Esophagus mucosa (tissue), 1 donor: ENCODE results near the gene CHD6. TPM values are rescaled to one million over a fixed set of nuclear protein-coding genes. Genes with fewer than 3 reads are reported as not detected.

ENCODE experiments used
- ATAC-seq: fragments of 200-7000 bp; cut with Tn5 transposase; one replicate; pipeline ENCODE4 v1.9.1; 2020
- total RNA-seq: library from RNA; stranded (reverse); gene quantifications from one replicate; pipeline ENCODE4 v1.2.4, GENCODE V29; 2023
- donor health status: DM: yes; HTN: yes; CAD: no.

CHD6 gene
- total RNA-seq, 1 donor from 2014 or later = 16.6 TPM

DNA sequence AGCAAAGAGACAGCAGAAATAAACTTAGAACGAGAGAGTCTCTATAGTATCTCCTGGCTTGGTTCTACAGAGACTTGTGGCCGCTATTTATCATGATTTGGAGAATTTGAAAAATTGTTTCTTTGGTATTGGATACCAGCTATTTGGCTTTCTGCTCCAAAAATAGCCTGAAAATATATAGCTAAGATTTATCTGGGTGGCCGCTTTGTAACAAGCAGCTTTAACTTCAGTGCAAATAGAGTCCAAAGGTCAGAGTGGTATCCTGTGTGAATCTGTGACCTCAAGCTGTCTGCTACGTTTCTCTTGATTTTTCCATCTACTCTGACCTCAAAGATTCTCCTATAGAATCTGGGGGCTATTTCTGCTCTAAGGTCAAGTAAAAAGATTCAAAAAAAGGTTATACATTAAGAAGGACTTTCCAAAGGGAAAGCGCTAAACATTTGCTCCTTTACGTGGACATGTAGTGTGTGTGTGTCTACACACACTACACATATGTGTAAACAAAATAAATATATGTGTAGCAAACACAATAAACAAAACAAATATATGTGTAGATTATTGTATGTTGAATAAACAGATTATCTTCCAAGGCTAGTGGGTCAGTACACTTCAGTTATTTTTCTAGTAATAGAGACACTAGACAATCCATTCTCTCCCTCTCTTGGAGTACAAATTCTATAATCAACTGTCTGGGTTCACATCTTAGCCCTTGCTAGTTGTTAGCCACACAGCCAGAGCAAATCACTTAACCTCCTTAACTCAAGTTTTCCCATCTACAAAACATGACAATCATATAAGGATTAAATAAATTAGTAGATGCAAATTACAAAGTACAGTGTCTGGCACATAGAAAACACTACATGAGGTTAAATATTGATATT, 40.8 kb downstream of the CHD6 start:
- ATAC-seq = no peak

DNA sequence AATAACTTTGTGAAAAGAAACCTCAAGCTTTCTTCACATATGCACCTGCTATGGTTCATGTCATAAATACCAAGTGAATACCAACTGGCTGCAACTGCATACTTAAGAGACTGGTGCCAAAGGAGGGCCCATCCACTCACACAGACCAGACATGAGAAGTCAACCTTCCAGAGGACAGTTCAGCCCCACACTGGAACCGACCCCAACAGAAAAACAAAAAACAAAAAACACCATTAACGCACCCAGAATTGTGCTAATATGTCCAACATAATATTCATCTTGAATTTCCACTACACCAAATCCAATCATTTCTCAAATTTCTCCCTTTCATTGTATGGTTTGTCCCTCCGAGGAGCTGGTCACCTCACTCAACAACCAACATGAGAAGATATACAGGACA, 42.8 kb downstream of the CHD6 start:
- ATAC-seq = no peak

DNA sequence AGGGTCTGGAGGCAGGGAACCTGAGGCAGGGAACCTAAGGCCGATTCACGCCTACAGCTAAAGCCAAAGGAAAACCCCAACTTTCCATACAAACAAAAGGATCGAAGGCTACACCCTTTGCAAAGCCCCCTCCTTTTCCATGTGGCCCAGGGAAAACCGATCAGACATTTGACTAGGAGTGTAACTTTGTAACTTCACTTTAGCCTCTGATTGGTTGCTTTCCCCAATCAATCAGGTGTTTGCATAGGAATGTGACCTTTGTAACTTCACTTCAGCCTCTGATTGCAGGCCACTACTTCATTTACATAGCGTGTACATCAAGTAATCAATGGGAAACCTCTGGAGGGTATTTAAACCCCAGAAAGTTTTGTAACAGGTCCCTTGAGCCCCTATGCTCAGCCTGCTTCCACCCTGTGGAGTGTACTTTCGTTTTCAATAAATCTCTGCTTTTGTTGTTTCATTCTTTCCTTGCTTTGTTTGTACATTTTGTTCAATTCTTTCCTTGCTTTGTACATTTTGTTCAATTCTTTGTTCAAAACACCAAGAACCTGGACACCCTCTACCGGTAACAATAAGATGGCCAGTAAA, 43.3 kb downstream of the CHD6 start:
- no peak for ATAC-seq

- no peak for ATAC-seq
Observed at GRCh38 chr20:41573955-41574354, 44.2 kb downstream of the CHD6 start.

- ATAC-seq = no peak
Observed at GRCh38 chr20:41572010-41572572, 46.1 kb downstream of the CHD6 start.

DNA sequence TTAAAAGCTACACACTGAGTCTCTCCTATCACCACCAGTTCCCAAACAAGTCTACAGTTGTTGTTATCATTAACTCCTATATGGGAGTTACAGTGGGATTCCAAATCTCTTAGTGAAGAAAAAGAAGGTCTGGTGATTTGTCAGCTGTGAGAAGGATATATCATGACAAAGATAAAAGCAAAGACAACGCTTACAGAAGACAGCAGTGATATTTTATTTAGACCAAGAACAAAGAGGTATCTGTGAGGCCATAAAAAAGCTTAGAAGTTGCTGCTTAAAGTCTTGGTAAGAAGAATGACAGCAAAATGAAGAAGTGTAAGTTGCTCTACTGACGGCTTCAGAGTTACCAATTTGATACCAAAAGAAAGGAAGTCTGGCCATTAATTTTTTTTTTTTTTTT, 47.2 kb downstream of the CHD6 start:
- no peak for ATAC-seq

GRCh38 chr20:41570557-41570956, 47.6 kb downstream of the CHD6 start:
- no peak for ATAC-seq

DNA sequence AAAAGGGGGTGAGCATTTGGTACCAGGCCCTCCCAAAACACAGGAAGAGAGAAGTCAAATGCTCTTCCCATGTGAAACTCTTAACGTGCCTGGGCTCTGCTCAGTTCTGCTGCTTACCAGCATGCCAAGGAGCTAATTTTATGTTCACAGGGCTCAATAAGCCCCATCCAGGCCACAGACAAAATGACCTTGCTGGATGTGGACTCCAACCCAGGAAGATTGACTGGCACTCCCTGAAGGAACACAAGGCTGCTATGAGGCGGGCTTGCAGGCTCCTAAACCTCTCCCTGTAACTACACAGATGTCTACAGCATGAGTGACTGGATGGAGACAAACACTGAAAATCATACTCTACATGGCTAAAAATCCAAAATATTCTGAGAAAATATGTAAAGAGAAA, 50.6 kb downstream of the CHD6 start:
- ATAC-seq = no peak

DNA sequence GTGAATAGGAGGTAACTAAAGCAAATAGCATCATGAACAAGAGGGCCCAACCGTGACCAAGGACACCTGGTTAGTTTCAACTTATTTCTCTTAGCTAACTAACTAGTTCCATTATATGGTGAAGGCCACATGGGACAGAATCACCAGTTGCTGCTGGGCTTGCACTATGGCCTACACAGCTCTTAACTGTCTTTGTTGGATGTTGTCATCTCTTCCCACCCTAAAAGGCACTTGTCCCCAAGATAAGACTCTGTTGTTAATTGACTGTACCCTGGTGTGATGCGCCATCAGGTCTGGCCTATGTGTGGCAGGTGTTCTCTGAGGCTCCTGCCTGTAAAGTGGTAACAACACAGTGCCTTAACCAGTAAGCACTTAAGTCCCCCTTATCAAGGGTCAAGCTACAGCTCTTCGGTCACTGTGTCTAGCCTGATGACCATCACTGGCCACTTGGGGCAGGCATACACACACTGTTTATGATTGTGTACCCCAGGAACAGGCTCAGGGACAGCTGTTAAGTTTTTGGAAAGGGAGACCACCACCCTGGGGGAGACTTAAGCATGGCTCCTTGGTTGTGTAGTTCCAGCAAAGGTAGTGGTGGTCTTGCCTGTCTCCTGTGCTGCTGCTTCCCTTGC, 51.2 kb downstream of the CHD6 start:
- ATAC-seq = no peak

DNA sequence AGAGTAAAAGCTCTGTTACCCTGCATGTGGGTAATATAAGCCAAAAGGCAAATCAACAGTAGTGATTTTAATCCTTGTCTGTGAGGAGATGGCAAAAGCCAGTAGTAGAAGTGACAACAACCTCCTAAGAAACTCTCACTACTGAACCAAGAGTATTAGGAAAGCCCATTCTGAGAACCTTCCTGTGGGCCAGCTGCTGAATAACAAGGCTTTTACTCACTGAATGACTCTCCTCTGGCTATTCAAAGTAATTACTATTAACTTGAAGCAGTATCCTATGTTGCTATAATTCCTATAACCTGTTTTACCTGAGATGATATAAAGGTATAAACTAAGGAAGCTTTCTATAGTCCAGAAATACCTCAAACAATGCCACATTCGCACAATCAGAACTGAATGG, 55.1 kb downstream of the CHD6 start:
- peak; percentile 54 for ATAC-seq

DNA sequence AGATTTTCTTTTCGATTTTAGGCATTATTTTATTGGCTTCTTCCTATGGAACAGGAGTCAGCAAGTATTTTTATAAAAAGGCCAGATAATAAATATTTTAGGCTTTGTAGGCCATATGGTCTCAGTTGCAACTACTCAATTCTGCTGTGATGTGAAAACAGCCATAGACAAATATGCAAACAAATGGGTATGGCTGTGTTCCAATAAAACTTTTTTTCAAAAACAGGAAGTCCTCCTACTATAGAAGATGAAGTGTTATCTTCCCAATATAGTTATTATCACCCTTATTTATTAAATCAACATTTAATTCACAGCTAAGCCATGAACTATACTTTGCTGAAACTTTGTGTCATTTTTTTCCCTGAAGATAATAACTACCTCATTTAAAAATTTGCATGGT, 57.2 kb downstream of the CHD6 start:
- ATAC-seq = no peak

- no peak for ATAC-seq
Observed at GRCh38 chr20:41559658-41560057, 58.5 kb downstream of the CHD6 start.

- ATAC-seq = no peak
Observed at GRCh38 chr20:41553142-41553879, 64.9 kb downstream of the CHD6 start.

GRCh38 chr20:41552295-41553068, 65.7 kb downstream of the CHD6 start:
- ATAC-seq = no peak

DNA sequence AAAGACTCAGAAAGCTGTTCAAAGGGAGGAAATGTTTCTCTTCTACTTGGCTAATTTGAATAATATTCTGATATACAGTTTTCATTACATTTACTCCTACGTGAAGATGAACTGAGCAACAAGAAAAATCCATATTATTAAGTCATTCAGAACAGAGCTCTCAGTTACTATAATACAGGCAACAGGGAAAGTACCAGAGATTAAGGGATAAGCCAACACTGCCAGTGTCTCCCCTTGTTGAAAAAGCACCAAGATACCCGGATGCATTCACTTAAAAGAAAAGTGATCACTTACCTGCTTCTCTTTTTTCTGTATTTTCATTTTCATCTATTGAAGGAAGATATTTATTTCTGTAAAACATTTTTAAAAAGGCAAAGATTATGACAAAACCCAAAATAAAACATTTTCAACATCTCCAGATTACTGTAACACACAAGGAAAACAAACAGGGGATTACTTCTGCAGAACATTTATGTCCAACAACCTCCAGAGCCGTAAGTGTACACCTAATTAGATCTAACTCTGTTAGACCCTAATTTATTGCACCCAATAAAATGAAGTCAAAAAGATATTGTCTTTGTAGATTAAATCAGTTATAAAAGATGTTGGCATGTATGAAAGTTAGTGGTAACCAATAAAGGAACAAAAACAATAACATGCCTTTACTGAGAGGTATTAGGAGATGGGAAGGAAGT, 67.0 kb downstream of the CHD6 start:
- ATAC-seq = no peak

DNA sequence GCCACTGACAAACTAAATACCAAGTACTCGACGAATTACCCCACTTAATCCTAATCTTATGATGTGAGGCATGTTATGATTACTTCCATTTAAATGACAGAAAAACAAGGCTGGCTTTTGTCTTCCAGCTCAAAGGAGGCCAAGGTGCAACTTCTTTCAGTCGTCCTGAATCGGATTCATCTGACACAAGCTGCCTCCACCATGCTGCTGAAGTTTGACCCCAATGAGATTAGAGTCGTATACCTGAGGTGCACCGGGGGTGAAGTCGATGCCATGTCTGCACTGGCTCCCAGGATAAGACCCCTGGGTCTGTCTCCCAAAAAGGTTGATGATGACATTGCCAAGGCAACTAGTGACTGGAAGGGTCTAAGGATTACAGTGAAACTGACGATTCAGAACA, 71.0 kb downstream of the CHD6 start:
- no peak for ATAC-seq

GRCh38 chr20:41546535-41546934, 71.6 kb downstream of the CHD6 start:
- ATAC-seq = no peak

- ATAC-seq = no peak
Observed at GRCh38 chr20:41544472-41544871, 73.7 kb downstream of the CHD6 start.

DNA sequence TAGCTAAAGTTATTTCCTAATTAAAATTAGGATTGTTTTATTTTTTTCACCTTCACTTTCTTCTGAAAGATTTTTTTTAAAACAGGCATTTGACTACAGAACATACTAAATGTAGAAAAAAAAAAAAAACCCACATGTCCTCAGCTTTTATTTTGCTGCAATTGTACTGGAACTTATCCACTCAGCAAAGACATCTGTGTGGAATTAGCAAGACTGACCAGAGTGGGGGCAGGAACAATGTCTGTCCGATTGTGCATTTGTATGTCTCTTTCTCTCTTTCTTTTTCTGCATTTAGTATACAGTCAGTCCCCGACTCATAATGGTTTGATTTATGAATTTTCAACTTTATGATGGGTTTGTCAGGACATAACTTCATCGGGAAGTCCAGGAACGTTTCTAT, 77.3 kb downstream of the CHD6 start:
- ATAC-seq = no peak

DNA sequence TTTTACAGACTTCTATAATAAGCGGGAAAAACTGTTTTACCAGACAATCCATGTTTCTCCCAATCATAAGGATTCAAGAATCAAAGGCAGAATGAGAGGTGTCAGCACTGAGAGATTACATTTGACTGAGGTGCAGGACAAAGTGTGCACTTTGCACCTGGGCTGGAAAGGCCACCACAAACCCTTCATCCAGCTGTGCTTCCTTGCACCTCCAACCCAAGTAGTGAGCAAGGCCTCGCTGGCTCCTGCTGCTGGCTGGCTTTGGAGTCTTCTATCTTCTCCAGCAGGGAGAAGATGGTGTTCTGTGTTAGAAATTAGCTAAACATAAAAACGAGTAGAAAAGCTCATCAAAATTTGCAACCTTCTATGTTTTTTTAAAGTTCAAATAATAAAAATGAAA, 77.7 kb downstream of the CHD6 start:
- no peak for ATAC-seq
